Skeletal muscle tissue (tissue), 4 donors: ENCODE results near the gene ITGA1. TPM values are rescaled to one million over a fixed set of nuclear protein-coding genes. Genes with fewer than 3 reads are reported as not detected.
"Not testable (repeated sequence)": the region's sequence is repeated elsewhere in the genome, so short reads cannot be mapped to it uniquely, and the experiment has no call there.

Source experiments
- H3K27ac ChIP-seq: one replicate; pipeline ENCODE4 v1.7.0; 2013; ENCODE audit warnings: mild to moderate bottlenecking, low read depth, low read length, inconsistent platforms
- H3K27me3 ChIP-seq, 3 donors: one replicate each; pipeline ENCODE4 v1.7.0; 2013; ENCODE audit warnings: low read length in 3 of 3; ENCODE audit not compliant: control insufficient read depth in 3 of 3, insufficient read depth in 3 of 3
- H3K36me3 ChIP-seq, 3 donors: one replicate each; pipeline ENCODE4 v1.7.0; 2013; ENCODE audit warnings: low read length in 3 of 3; ENCODE audit not compliant: control insufficient read depth in 3 of 3, insufficient read depth in 3 of 3
- H3K4me1 ChIP-seq, 3 donors: one replicate each; pipeline ENCODE4 v1.7.0; 2013; ENCODE audit warnings: low read length in 3 of 3, mild to moderate bottlenecking in 3 of 3; ENCODE audit not compliant: control insufficient read depth in 3 of 3, insufficient read depth in 3 of 3
- H3K4me3 ChIP-seq, 3 donors: one replicate each; pipeline ENCODE4 v1.7.0; 2013; ENCODE audit warnings: low read length in 3 of 3
- H3K9ac ChIP-seq, 3 donors: one replicate each; pipeline ENCODE4 v1.7.0; 2013; ENCODE audit warnings: low read length in 3 of 3, mild to moderate bottlenecking in 3 of 3, moderate library complexity in 2 of 3, low read depth in 1 of 3
- H3K9me3 ChIP-seq, 3 donors: one replicate each; pipeline ENCODE4 v1.7.0; 2013; ENCODE audit warnings: low read length in 3 of 3; ENCODE audit not compliant: control insufficient read depth in 3 of 3
- total RNA-seq: library from RNA; depleted of rRNA; stranded (reverse); fragments of >200 nt; gene quantifications from one replicate; pipeline ENCODE4 v1.2.3, GENCODE V29; 2014
- donor health status: Osteomylitis.

The ITGA1 gene
- 22.4 TPM for total RNA-seq

GRCh38 chr5:52787600-52788504, at the start of gene ITGA1, which contains the start of gene PELO:
TSS of gene ITGA1 (plus strand) at chr5:52787916. CDS start at chr5:52788354, 438 bp downstream.
TSS of gene PELO (plus strand) at chr5:52787916. CDS start at chr5:52800395, 12,479 bp downstream.
- H3K27ac ChIP-seq = peak within 1 kb of the TSS; percentile 80
- peak within 1 kb of the TSS; percentile 78 to 84 (median 83) for H3K4me3 ChIP-seq
- H3K9ac ChIP-seq = peak within 1 kb of the TSS; percentile 78 to 87 (median 82)
- H3K36me3 ChIP-seq = no peaks in the 10 kb centered on the region
- peaks cover 5 to 15% (median 14%) of the 10 kb centered on the region in 3 donors for H3K4me1 ChIP-seq
- no peaks in the 10 kb centered on the region for H3K9me3 ChIP-seq
- peaks cover 0 to 4% (median 0%) of the 10 kb centered on the region in 3 donors for H3K27me3 ChIP-seq

- Histone ChIP-seq H3K4me3 (no peak overlapping the region), H3K27me3 (no peaks in the 10 kb centered on the region), H3K36me3 (no peaks in the 10 kb centered on the region), H3K9me3 (no peaks in the 10 kb centered on the region), H3K27ac (no peak overlapping the region), H3K4me1 (no peaks in the 10 kb centered on the region), H3K9ac (no peak overlapping the region)
These were observed 49.6 kb upstream of the ITGA1 start for GRCh38 chr5:52738095-52738506.

DNA sequence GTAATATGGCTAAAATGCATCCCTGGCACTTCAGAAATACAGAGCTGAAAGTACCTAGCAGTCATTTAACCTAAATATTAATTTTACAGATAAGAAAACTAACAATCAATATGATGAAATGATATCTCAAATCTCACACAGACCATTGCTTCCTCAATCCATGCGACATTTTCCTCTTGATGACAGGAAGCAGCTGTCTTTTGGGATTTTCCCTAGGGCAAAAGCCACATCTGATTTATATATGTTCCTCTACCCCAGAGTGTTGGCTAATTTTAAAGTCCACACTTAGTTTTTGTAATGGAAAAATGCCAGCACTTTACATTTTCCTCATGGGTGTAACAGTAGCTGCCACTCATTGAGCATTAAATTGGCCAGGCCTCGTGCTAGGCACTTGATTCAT, 47.7 kb upstream of the ITGA1 start:
- Histone ChIP-seq H3K36me3 (no peaks in the 10 kb centered on the region), H3K4me1 (peaks cover 0 to 2% (median 0%) of the 10 kb centered on the region in 3 donors), H3K9me3 (no peaks in the 10 kb centered on the region), H3K9ac (no peak overlapping the region), H3K4me3 (no peak overlapping the region), H3K27me3 (no peaks in the 10 kb centered on the region), H3K27ac (no peak overlapping the region)

- H3K27ac ChIP-seq = no peak overlapping the region
These were observed 44.7 kb upstream of the ITGA1 start for GRCh38 chr5:52743012-52743411.

GRCh38 chr5:52743529-52743928, 44.2 kb upstream of the ITGA1 start:
- Histone ChIP-seq H3K27ac (no peak overlapping the region), H3K4me1 (peaks cover 0 to 2% (median 0%) of the 10 kb centered on the region in 3 donors), H3K36me3 (no peaks in the 10 kb centered on the region), H3K9ac (no peak overlapping the region), H3K27me3 (no peaks in the 10 kb centered on the region), H3K9me3 (no peaks in the 10 kb centered on the region), H3K4me3 (no peak overlapping the region)

More at GRCh38 chr5:52743012-52743411, 44.7 kb upstream of the ITGA1 start:
- Histone ChIP-seq H3K9me3 (no peaks in the 10 kb centered on the region), H3K27me3 (no peaks in the 10 kb centered on the region), H3K4me3 (no peak overlapping the region), H3K4me1 (peaks cover 0 to 2% (median 0%) of the 10 kb centered on the region in 3 donors), H3K9ac (no peak overlapping the region), H3K36me3 (no peaks in the 10 kb centered on the region)

- Histone ChIP-seq H3K4me1 (peaks cover 0 to 2% (median 0%) of the 10 kb centered on the region in 3 donors), H3K4me3 (no peak overlapping the region), H3K36me3 (no peaks in the 10 kb centered on the region), H3K9ac (no peak overlapping the region), H3K9me3 (no peaks in the 10 kb centered on the region), H3K27ac (no peak overlapping the region), H3K27me3 (no peaks in the 10 kb centered on the region)
These were observed 43.7 kb upstream of the ITGA1 start for GRCh38 chr5:52743970-52744369.

DNA sequence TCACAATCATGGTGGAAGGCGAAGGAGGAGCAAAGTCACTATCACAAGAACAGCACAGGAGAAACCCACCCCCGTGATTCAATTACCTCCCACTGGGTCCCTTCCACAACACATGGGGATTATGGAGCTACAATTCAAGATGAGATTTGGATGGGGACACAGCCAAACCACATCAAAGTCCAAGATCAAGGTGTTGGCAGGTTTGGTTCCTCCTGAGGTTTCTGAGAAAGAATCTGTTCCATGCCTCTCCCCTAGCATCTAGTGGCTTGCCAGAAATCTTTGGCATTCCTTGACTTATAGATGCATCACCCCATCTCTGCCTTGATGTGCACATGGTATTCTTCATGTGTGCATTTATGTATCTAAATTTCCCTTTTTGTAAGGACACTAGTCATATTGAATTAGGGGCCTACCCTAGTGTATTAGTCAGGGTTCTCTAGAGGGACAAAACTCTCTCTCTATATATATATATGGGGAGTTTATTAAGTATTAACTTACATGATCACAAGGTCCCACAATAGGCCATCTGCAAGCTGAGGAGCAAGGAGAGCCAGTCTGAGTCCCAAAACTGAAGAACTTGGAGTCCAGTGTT, 42.8 kb upstream of the ITGA1 start:
- not testable (repeated sequence) for H3K27ac ChIP-seq, H3K9ac ChIP-seq, H3K36me3 ChIP-seq, H3K4me3 ChIP-seq, H3K27me3 ChIP-seq, H3K4me1 ChIP-seq, H3K9me3 ChIP-seq

GRCh38 chr5:52746539-52746938, 41.2 kb upstream of the ITGA1 start:
- no peaks in the 10 kb centered on the region for H3K27me3 ChIP-seq
- H3K4me1 ChIP-seq = peaks cover 0 to 2% (median 0%) of the 10 kb centered on the region in 3 donors
- no peak overlapping the region for H3K9ac ChIP-seq
- H3K4me3 ChIP-seq = no peak overlapping the region
- H3K9me3 ChIP-seq = no peaks in the 10 kb centered on the region
- H3K36me3 ChIP-seq = no peaks in the 10 kb centered on the region
- H3K27ac ChIP-seq = no peak overlapping the region

DNA sequence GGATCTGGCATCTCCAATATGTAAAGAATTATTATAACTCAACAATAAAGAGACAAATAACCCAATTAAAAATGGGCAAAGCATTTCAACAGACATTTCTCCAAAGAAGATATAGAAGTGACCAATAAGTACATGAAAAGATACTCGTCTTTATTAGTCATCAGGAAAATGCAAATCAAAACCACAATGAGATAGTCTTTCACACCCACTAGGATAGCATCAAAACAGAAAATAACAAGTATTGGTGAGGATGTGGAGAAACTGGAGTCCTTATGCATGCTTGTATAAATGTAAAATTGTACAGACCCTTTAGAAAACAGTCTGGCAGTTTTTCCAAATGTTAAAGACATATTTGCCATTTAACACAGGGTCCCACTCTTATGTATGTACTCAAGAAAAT, 39.1 kb upstream of the ITGA1 start:
- Histone ChIP-seq H3K27ac (no peak overlapping the region), H3K36me3 (no peaks in the 10 kb centered on the region), H3K9ac (no peak overlapping the region), H3K4me3 (no peak overlapping the region), H3K27me3 (no peaks in the 10 kb centered on the region), H3K4me1 (peaks cover 0 to 2% (median 0%) of the 10 kb centered on the region in 3 donors), H3K9me3 (no peaks in the 10 kb centered on the region)

DNA sequence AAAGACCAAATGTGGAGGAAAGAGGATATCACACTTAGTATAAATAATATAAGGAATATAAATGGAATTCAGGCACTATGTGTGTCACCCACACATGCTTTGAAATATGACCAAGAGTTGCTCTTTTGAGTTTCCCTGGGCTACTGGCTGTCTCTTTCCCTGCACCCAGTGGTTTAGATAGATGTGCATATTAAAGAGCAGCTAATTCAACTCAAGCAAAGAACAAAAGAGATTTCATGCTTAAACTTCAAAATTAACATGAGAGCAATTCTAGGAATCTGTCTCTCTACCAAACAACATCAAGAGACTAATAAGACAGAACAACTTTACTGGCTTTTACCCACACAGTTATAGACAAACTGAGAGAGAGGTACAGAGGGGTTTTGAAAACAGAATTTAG, 38.0 kb upstream of the ITGA1 start:
- no peak overlapping the region for H3K27ac ChIP-seq

More for the DNA sequence above, 38.0 kb upstream of the ITGA1 start:
- Histone ChIP-seq H3K9me3 (no peaks in the 10 kb centered on the region), H3K36me3 (no peaks in the 10 kb centered on the region), H3K4me3 (no peak overlapping the region), H3K9ac (no peak overlapping the region), H3K4me1 (no peaks in the 10 kb centered on the region), H3K27me3 (no peaks in the 10 kb centered on the region)
